Endometrial microvascular endothelial cells (primary cell): ENCODE results near the gene NKD2. TPM values are rescaled to one million over a fixed set of nuclear protein-coding genes. Genes with fewer than 3 reads are reported as not detected.

Source experiments
- total RNA-seq: library from RNA; depleted of rRNA; stranded (reverse); fragments of >200 nt; gene quantifications from one replicate; pipeline ENCODE4 v1.2.3, GENCODE V29; 2015; ENCODE audit errors: inconsistent ontology term

Gene NKD2
- total RNA-seq, 1 donor from 2014 or later: not detected

Other genes with a start within 250 kb of the NKD2 start
- not detected for gene ZDHHC11B, start 224.1 kb upstream of the NKD2 start, total RNA-seq
- gene ZDHHC11, start 157.8 kb upstream of the NKD2 start, total RNA-seq: not detected
- gene BRD9, start 116.0 kb upstream of the NKD2 start, total RNA-seq: 34.5 TPM
- 64.1 TPM for gene TRIP13, start 115.9 kb upstream of the NKD2 start, total RNA-seq
- gene SLC12A7, start 103.3 kb downstream of the NKD2 start, total RNA-seq: 9.0 TPM
- not detected for gene SLC6A19, start 192.8 kb downstream of the NKD2 start, total RNA-seq
- not detected for gene SLC6A18, start 216.6 kb downstream of the NKD2 start, total RNA-seq